H4 (cell line): ENCODE measurements around the gene OPHN1. TPM values are rescaled to one million over a fixed set of nuclear protein-coding genes. Genes with fewer than 3 reads are reported as not detected.
"Not testable (repeated sequence)": the region's sequence is repeated elsewhere in the genome, so short reads cannot be mapped to it uniquely, and the experiment has no call there.

Experiments
- DNase-seq: peaks from one replicate; pipeline ENCODE4 v3.0.0-alpha.2; 2015; ENCODE audit warnings: low spot score
- total RNA-seq: library from RNA; depleted of rRNA; stranded (reverse); fragments of >200 nt; shearing (Covaris generic); gene quantifications from 2 replicates; pipeline ENCODE4 v1.2.3, GENCODE V29; 2014

The OPHN1 gene
- total RNA-seq, 1 experiment from 2014 or later = 2.0 TPM

DNA sequence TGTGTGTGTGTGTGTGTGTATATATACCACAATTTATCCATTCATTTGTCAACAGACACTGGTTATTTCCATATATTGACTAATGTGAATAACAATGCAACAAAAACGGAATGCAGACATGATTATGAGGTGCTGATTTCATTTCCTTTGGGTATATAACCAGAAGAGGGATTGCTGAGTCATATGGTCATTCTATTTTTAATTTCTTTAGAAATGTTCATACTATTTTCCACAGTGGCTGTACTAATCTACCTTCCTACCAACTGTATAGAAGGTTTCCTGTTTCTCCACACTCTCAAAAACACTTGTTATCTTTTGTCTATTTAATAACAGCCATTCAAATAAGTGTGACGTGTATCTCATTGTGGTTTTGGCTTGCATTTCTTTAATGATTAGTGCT lies 269.9 kb downstream of the OPHN1 start:
- no peak for DNase-seq

GRCh38 chrX:68147848-68148247 lies 285.4 kb downstream of the OPHN1 start:
- DNase-seq = no peak

GRCh38 chrX:68146054-68146453 lies 287.2 kb downstream of the OPHN1 start:
- peak; percentile 34 for DNase-seq

- DNase-seq = no peak
Measured at GRCh38 chrX:68139791-68140190, 293.5 kb downstream of the OPHN1 start.

DNA sequence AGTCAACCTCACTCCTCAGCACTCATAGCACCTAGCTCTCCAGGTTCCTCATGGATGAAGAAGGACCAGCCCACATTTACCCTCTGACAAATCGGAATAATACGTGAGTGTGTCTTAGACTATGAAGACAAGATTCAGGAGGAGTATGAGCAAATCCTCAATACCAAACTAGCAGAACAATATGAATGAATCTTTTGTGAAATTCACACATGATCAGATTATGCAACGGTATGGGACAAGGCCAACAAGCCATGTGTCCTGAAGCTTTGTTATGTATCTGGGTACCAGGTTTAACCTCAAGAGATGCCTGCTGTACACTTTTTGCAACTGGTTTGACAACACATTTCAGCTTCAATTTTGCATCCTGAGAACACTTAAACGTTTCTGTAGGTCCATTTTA lies 300.1 kb downstream of the OPHN1 start:
- no peak for DNase-seq

GRCh38 chrX:68132749-68133148 lies 300.5 kb downstream of the OPHN1 start:
- no peak for DNase-seq

GRCh38 chrX:68121835-68122234 lies 311.5 kb downstream of the OPHN1 start:
- no peak for DNase-seq

GRCh38 chrX:68121371-68121770 lies 311.9 kb downstream of the OPHN1 start:
- no peak for DNase-seq

GRCh38 chrX:68115371-68115770 lies 317.9 kb downstream of the OPHN1 start:
- DNase-seq = no peak

DNA sequence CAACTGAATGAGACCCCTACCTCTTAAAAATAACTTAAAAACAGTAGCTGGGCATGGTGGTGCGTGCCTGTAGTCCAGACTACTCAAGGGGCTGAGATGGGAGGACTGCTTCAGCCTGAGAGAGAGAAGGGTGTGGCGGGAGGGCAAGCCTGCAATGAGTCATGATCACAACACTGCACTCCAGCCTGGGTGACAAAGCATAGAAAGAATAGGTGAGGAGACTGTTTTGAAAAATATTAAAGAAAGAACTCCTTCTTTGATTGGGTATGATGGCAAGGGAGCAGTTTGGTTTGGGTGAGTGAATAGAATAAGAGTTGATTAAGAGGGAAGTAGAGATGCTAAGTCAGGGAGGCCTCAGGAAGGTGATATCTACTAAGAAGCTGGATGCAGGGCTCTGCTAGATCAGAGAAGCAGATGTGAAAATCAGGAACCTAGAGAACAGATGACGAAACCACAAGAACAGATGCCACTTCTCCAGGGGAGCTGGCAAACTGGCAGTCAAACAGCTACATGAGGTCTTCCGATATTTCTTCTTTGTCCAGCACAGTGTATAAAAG lies 318.6 kb downstream of the OPHN1 start:
- DNase-seq = peak; percentile 52

- no peak for DNase-seq
Measured at GRCh38 chrX:68113837-68114572, 319.3 kb downstream of the OPHN1 start.

GRCh38 chrX:68112321-68112720 lies 321.0 kb downstream of the OPHN1 start:
- peak; percentile 13 for DNase-seq

- DNase-seq = no peak
Measured at GRCh38 chrX:68109162-68109561, 324.1 kb downstream of the OPHN1 start.

- DNase-seq = no peak
Measured at GRCh38 chrX:68098431-68098830, 334.9 kb downstream of the OPHN1 start.

DNA sequence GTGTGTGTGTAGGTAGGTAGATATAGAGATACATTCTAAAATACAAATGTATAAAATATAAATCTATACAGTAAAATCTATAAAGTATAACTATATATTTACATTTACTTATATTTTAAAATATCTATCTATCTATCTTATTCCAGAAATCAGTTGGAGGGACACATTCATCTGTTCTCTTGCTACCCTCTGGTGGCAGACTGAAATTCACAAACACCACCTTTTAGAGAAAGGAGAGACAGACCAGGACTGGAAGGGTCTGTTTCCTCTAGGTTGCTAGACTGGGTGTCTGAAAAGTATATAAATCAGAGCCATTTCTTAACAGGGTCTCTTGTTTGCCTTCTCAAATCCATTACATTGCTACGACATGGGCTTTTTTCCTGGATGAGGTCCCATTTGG lies 343.0 kb downstream of the OPHN1 start:
- no peak for DNase-seq

DNA sequence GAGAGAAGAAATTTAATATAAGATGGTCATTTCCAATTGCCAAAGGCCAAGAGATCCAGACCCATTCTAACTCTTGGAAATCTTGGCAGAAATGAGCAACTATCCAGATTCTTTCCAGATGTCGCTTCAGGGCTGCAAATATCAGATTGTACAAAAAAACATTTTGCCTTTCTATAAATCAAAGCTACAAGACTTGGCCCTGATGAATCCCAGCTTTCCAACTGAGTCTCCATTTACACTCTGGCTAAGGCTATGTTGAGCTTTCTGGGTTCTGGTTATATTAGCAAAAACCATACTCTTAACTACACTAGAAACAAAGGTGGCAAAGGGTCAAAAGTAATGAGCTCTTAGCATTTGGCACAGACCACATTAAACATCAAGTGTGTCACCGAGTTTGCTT lies 345.8 kb downstream of the OPHN1 start:
- DNase-seq = no peak

GRCh38 chrX:68086709-68087108 lies 346.6 kb downstream of the OPHN1 start:
- no peak for DNase-seq

DNA sequence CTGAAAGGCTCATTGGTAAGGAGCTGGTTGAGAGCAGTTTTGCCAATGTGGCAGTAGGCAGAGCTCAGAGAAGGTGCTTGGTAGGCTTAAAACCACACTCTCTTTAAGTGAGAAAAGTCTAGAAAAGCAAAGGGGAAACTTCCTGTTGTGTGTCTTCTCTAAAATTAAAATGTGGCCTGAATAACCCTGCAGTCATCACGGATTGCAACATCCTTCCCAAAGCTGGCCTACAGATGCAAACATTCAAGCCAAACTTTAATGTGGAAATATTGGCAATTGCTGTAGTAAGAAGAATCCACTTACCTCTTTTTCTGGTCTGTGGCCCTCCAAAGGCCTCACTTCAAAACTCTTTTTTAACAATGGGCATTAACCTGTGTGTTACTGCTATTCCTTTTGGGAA lies 348.5 kb downstream of the OPHN1 start:
- no peak for DNase-seq

DNA sequence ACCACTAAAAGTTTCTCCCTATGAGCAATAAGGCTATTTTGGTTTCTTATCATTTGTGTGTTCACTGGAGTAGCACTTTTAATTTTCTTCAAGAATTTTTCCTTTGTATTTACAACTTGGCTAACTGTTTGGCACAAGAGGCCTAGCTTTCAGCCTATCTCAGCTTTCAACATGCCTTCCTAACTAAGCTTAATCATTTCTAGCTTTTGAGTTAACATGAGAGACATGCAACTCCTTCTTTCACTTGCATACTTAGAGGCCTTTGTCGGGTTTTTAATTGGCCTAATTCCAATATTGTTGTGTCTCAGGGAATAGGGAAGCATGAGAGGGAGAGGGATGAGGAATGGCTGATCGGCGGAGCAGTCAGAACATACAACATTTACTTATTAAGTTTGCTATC lies 349.8 kb downstream of the OPHN1 start:
- no peak for DNase-seq

DNA sequence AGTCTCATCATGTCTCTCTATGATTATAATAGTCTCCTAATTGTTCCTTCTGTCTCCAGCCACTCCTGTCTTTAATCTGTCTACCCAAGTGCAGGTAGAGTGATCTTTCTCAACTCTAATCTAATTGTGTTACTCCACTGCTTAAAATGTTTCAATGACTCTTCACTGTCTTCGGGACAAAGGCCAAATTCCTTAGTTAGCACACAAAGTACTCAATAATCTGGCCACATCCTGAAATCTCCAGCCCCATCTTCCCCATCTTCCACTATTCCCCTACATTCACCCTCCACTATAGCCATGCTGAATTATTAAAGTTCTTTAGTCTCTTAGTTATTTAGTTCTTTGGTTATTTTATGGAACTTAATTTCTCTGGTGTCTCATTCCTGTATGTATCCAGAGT lies 353.3 kb downstream of the OPHN1 start:
- no peak for DNase-seq

DNA sequence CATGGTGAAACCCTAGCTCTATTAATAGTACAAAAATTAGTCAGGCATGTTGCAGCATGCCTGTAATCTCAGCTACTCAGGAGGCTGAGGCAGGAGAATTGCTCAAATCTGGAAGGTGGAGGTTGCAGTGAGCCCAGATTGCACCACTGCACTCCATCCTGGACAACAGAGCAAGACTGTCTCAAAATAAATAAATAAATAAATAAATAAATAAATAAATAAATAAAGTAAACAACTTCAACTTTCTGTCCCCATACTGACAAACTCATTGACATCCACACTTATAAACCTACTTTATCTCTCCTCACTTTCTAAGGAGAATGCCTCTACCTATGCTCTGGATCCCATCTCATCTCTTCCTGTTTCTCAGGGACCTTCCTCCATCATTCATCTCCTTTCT lies 354.5 kb downstream of the OPHN1 start:
- DNase-seq = not testable (repeated sequence)

- no peak for DNase-seq
Measured at GRCh38 chrX:68077378-68077777, 355.9 kb downstream of the OPHN1 start.

DNA sequence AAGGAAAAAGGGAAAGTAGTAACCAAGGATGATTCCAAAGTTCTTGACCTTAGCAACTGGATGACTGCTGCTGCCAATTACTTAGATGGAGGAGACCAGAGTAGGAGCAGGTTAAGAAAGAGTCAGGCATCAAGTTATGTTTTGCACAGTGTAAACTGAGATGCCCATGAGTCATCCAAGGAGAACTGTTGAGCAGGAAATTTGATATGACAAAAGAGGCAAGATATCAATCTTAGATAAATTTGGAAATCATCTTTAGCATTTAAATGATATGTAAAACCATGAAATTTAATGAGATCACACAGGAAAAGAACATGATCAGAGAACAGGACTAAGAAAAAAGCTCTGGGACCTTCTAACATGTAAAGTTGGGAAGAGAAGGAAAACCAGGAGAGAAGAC lies 361.3 kb downstream of the OPHN1 start:
- no peak for DNase-seq

DNA sequence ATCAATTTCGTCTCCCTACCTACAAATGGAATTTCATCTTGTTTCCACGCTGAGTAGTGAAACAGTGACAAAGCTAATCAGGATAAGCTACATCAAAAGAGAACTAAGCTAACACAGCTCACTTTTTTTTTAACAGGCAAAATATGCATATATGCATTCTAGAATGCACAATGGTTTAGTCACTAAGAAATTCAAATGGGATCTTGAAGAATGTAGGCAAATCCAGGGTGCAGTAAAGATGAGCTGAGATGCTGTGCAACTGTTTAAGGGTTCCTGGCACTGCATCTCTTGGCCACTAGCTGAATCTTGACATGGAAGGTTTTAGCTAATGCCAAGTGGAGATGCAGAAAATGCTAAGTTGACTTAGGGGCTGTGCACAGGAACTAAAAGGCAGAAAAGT lies 363.2 kb downstream of the OPHN1 start:
- not testable (repeated sequence) for DNase-seq
